WTC11 (cell line): ENCODE results near the gene RTP1. TPM values are rescaled to one million over a fixed set of nuclear protein-coding genes. Genes with fewer than 3 reads are reported as not detected.

Experiments used
- ATAC-seq: fragments of 200-7000 bp; cut with Tn5 transposase; 2 replicates; pipeline ENCODE4 v1.10.0; 2021; ENCODE audit warnings: mild to moderate bottlenecking, moderate library complexity
- CTCF ChIA-PET: fragments of 300-600 bp; sonication (Branson Sonifier 250); formaldehyde crosslinking; loops from one replicate; lab custom pipeline; 2021; ENCODE audit warnings: antibody characterized with exemption; lab: Charles Lee
- POLR2A ChIA-PET: fragments of 350-600 bp; sonication (Branson Sonifier 250); formaldehyde crosslinking; loops from one replicate; lab custom pipeline; 2021; ENCODE audit warnings: antibody characterized with exemption; lab: Charles Lee
- DNase-seq: peaks from one replicate; pipeline ENCODE4 v3.0.0; 2021; ENCODE audit warnings: low spot score
- H3K27ac Mint-ChIP-seq: 2 replicates; pipeline ENCODE4 v1.8.0; 2021; ENCODE audit warnings: mixed read lengths
- H3K27me3 Mint-ChIP-seq: 2 replicates; pipeline ENCODE4 v1.8.0; 2021; ENCODE audit warnings: low read depth, mild to moderate bottlenecking, moderate library complexity, mixed read lengths
- H3K36me3 Mint-ChIP-seq: 2 replicates; pipeline ENCODE4 v1.8.0; 2021; ENCODE audit warnings: mixed read lengths
- H3K4me1 Mint-ChIP-seq: 2 replicates; pipeline ENCODE4 v1.8.0; 2022; ENCODE audit warnings: mixed read lengths
- H3K4me3 Mint-ChIP-seq: 2 replicates; pipeline ENCODE4 v1.8.0; 2021; ENCODE audit warnings: mild to moderate bottlenecking, moderate library complexity, mixed read lengths
- H3K9me3 Mint-ChIP-seq: 2 replicates; pipeline ENCODE4 v1.8.0; 2021; ENCODE audit warnings: mixed read lengths
- ESRRA ChIP-seq: sonication (generic); formaldehyde crosslinking; IDR thresholded peaks from 2 replicates; pipeline ENCODE4 v1.8.1; 2022; ENCODE audit warnings: mild to moderate bottlenecking, missing genetic modification reagents, borderline replicate concordance
- FOXK1 ChIP-seq: sonication (generic); formaldehyde crosslinking; IDR thresholded peaks from 2 replicates; pipeline ENCODE4 v1.8.0; 2022; ENCODE audit warnings: mild to moderate bottlenecking, moderate library complexity, missing genetic modification reagents
- NFE2L1 ChIP-seq: sonication (generic); formaldehyde crosslinking; IDR thresholded peaks from 2 replicates; pipeline ENCODE4 v1.8.1; 2023; ENCODE audit warnings: missing genetic modification reagents
- NFYB ChIP-seq: sonication (generic); formaldehyde crosslinking; conservative IDR thresholded peaks from 2 replicates; pipeline ENCODE4 v1.8.0; 2022; ENCODE audit warnings: low read depth, missing genetic modification reagents
- NR2C2 ChIP-seq: sonication (generic); formaldehyde crosslinking; IDR thresholded peaks from 2 replicates; pipeline ENCODE4 v1.8.0; 2022; ENCODE audit warnings: mild to moderate bottlenecking, missing genetic modification reagents
- NR3C1 ChIP-seq: sonication (generic); formaldehyde crosslinking; conservative IDR thresholded peaks from 2 replicates; pipeline ENCODE4 v1.8.1; 2023; ENCODE audit warnings: low read depth, mild to moderate bottlenecking, missing genetic modification reagents
- RELA ChIP-seq: sonication (generic); formaldehyde crosslinking; IDR thresholded peaks from 2 replicates; pipeline ENCODE4 v1.8.1; 2022; ENCODE audit warnings: missing genetic modification reagents, mild to moderate bottlenecking, borderline replicate concordance
- RORB ChIP-seq: fragments of 250-450 bp; sonication (Bioruptor Pico); IDR thresholded peaks from 2 replicates; pipeline ENCODE4 v1.9.0; 2021; ENCODE audit warnings: mild to moderate bottlenecking
- TEAD1 ChIP-seq: sonication (generic); formaldehyde crosslinking; IDR thresholded peaks from 2 replicates; pipeline ENCODE4 v1.8.0; 2022; ENCODE audit warnings: mild to moderate bottlenecking, missing genetic modification reagents
- ZNF416 ChIP-seq: fragments of 250-450 bp; sonication (Bioruptor Pico); IDR thresholded peaks from 2 replicates; pipeline ENCODE4 v1.9.0; 2021; ENCODE audit warnings: mild to moderate bottlenecking, inconsistent platforms
- total RNA-seq: library from RNA; stranded (reverse); gene quantifications from 3 replicates; pipeline ENCODE4 v1.2.3, GENCODE V29; 2021
- TF ChIP-seq, protein P1 (sequence below): fragments of 250-450 bp; sonication (Bioruptor Pico); IDR thresholded peaks from 2 replicates; pipeline ENCODE4 v1.9.0; 2021; ENCODE audit warnings: mild to moderate bottlenecking
- TF ChIP-seq, protein P2 (sequence below): fragments of 250-450 bp; sonication (Bioruptor Pico); IDR thresholded peaks from 2 replicates; pipeline ENCODE4 v1.9.0; 2021; ENCODE audit warnings: moderate library complexity, mild to moderate bottlenecking, inconsistent platforms, borderline replicate concordance
- TF ChIP-seq, protein P3 (sequence below): sonication (generic); formaldehyde crosslinking; IDR thresholded peaks from 2 replicates; pipeline ENCODE4 v1.8.0; 2022; ENCODE audit warnings: mild to moderate bottlenecking, missing genetic modification reagents

RTP1 gene
- total RNA-seq, 1 experiment from 2014 or later, result 5.6 TPM

GRCh38 chr3:187210545-187211327, 13.4 kb downstream of the RTP1 start:
- no peak for DNase-seq
- Mint-ChIP-seq H3K27ac (peak overlapping the region; percentile 46), H3K4me1 (peaks cover 25% of the 10 kb centered on the region), H3K36me3 (peaks cover 30% of the 10 kb centered on the region), H3K27me3 (peaks cover 16% of the 10 kb centered on the region), H3K4me3 (no peak overlapping the region), H3K9me3 (peaks cover 44% of the 10 kb centered on the region)
- ATAC-seq, result peak; percentile 94
- POLR2A ChIA-PET, result no interaction called here
- TF ChIP-seq, protein P1, sequence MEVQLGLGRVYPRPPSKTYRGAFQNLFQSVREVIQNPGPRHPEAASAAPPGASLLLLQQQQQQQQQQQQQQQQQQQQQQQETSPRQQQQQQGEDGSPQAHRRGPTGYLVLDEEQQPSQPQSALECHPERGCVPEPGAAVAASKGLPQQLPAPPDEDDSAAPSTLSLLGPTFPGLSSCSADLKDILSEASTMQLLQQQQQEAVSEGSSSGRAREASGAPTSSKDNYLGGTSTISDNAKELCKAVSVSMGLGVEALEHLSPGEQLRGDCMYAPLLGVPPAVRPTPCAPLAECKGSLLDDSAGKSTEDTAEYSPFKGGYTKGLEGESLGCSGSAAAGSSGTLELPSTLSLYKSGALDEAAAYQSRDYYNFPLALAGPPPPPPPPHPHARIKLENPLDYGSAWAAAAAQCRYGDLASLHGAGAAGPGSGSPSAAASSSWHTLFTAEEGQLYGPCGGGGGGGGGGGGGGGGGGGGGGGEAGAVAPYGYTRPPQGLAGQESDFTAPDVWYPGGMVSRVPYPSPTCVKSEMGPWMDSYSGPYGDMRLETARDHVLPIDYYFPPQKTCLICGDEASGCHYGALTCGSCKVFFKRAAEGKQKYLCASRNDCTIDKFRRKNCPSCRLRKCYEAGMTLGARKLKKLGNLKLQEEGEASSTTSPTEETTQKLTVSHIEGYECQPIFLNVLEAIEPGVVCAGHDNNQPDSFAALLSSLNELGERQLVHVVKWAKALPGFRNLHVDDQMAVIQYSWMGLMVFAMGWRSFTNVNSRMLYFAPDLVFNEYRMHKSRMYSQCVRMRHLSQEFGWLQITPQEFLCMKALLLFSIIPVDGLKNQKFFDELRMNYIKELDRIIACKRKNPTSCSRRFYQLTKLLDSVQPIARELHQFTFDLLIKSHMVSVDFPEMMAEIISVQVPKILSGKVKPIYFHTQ, result no peak
- TF ChIP-seq RORB (CRISPR knock-in tag) (no peak), NFYB (0 out of 2 replicates have a peak, but pooled peaks have one; percentile 10)
- CTCF ChIA-PET, result interaction anchor here (0.7 to 2.2 kb wide), 12 partner anchors 8 to 1830 kb away, joined by 3 to 25 read pairs (median 4); partner anchors contain the start of genes RPL39L, RTP1 and SST

DNA sequence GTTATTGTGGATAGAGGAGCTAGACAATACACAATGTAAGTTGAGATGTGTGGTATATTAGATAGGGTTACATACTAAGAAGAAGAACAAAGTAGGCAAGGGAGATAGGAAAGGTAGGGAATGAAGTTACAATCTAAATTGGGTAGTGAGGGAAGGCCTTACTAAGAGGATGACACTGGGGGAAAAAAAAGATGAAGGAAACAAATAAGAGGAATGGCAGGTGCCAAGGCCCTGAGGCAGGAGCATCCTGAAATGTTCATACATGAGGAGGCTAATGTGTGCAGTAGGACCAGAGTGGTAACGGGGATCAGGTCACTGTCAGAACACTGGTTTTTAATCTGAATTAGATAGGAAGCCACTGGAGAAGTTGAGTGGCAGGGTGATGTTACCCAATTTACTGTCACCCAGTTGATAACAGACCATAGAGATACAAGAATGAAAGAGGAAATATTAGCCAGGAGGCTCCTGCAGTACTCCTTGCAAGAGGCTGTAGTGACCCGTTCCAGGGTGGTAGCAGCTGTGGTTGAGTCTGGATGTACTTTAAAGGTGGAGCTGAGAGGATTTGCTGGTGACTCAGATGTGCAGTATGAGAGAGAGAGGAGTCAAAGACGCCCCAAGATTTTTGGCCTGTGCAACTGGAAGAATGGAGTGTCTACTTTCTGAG, 14.4 kb downstream of the RTP1 start:
- H3K27me3 Mint-ChIP-seq, result peaks cover 12% of the 10 kb centered on the region
- H3K9me3 Mint-ChIP-seq, result peaks cover 35% of the 10 kb centered on the region
- ATAC-seq, result no peak
- TF ChIP-seq NR3C1 (CRISPR knock-in tag), result no peak
- TF ChIP-seq, protein P2, sequence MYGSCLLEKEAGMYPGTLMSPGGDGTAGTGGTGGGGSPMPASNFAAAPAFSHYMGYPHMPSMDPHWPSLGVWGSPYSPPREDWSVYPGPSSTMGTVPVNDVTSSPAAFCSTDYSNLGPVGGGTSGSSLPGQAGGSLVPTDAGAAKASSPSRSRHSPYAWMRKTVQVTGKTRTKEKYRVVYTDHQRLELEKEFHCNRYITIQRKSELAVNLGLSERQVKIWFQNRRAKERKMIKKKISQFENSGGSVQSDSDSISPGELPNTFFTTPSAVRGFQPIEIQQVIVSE (CRISPR knock-in tag), result no peak
- TF ChIP-seq, protein P3, sequence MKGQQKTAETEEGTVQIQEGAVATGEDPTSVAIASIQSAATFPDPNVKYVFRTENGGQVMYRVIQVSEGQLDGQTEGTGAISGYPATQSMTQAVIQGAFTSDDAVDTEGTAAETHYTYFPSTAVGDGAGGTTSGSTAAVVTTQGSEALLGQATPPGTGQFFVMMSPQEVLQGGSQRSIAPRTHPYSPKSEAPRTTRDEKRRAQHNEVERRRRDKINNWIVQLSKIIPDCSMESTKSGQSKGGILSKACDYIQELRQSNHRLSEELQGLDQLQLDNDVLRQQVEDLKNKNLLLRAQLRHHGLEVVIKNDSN (CRISPR knock-in tag), result no peak
- TF ChIP-seq, all 79 proteins: peak for 0
- H3K27ac Mint-ChIP-seq, result no peak overlapping the region
- peaks cover 25% of the 10 kb centered on the region for H3K4me1 Mint-ChIP-seq
- DNase-seq, result no peak
- ChIA-PET POLR2A (no interaction called here), CTCF (interaction anchor here (1.1 to 2.2 kb wide), 3 partner anchors 8 to 458 kb away, joined by 3 to 25 read pairs (median 13); partner anchors contain the start of genes RTP1 and SST)
- peaks cover 22% of the 10 kb centered on the region for H3K36me3 Mint-ChIP-seq
- no peak overlapping the region for H3K4me3 Mint-ChIP-seq

GRCh38 chr3:187212196-187212545, 14.9 kb downstream of the RTP1 start:
- Mint-ChIP-seq H3K27ac (no peak overlapping the region), H3K4me1 (peaks cover 25% of the 10 kb centered on the region), H3K36me3 (peaks cover 17% of the 10 kb centered on the region), H3K9me3 (peaks cover 30% of the 10 kb centered on the region), H3K4me3 (no peak overlapping the region), H3K27me3 (peaks cover 12% of the 10 kb centered on the region)
- no peak for TF ChIP-seq ESRRA (CRISPR knock-in tag)
- no peak for TF ChIP-seq FOXK1
- no peak for TF ChIP-seq ZNF416 (CRISPR knock-in tag)
- no peak for TF ChIP-seq NR2C2
- TF ChIP-seq, protein P3 (CRISPR knock-in tag), result no peak
- TF ChIP-seq TEAD1 (CRISPR knock-in tag), result no peak
- TF ChIP-seq RELA (CRISPR knock-in tag), result no peak
- TF ChIP-seq NFE2L1, result no peak
- ChIA-PET CTCF (no interaction called here), POLR2A (no interaction called here)
- no peak for DNase-seq
- no peak for ATAC-seq
